OCI-LY7 (cell line): ENCODE data around the gene UBE3C. TPM values are rescaled to one million over a fixed set of nuclear protein-coding genes. Genes with fewer than 3 reads are reported as not detected.

Experiments used
- BruUV-seq: library from RNA; stranded (reverse); fragments of 400-500 nt; replicated peaks from 2 replicates; lab custom pipeline; 2021; lab: Mats Ljungman, UMichigan
- CTCF ChIA-PET: fragments of 300-600 bp; sonication (Branson Sonifier 250); formaldehyde crosslinking; loops from one replicate; lab custom pipeline; 2022; ENCODE audit warnings: antibody characterized with exemption; ENCODE audit not compliant: unreplicated experiment; lab: Charles Lee
- POLR2A ChIA-PET: fragments of 300-600 bp; sonication (Branson Sonifier 250); formaldehyde crosslinking; loops from one replicate; lab custom pipeline; 2022; ENCODE audit warnings: antibody characterized with exemption; lab: Charles Lee
- DNase-seq: peaks from one replicate; pipeline ENCODE4 v3.0.0-alpha.2; 2015; ENCODE audit warnings: low spot score
- H2AFZ ChIP-seq: fragments of 200-600 bp; sonication (generic), shearing (Covaris generic); 2 replicates; pipeline ENCODE4 v1.6.1; 2014; ENCODE audit warnings: mild to moderate bottlenecking, antibody characterized with exemption, low read length, moderate library complexity
- H3K27ac ChIP-seq: fragments of 200-600 bp; sonication (generic); 2 replicates; pipeline ENCODE4 v1.5.1; 2014; ENCODE audit warnings: mixed run types, low read depth, mild to moderate bottlenecking, moderate library complexity, low read length, inconsistent platforms; ENCODE audit not compliant: poor library complexity, severe bottlenecking
- H3K36me3 ChIP-seq: fragments of 200-600 bp; sonication (generic); 2 replicates; pipeline ENCODE4 v1.6.1; 2014; ENCODE audit warnings: mild to moderate bottlenecking, antibody characterized with exemption, low read length, moderate library complexity, mixed read lengths; ENCODE audit not compliant: insufficient read depth
- H3K4me1 ChIP-seq: fragments of 200-600 bp; sonication (generic); 2 replicates; pipeline ENCODE4 v1.5.1; 2014; ENCODE audit warnings: mild to moderate bottlenecking, low read length; ENCODE audit not compliant: insufficient read depth, poor library complexity, severe bottlenecking
- H3K4me2 ChIP-seq: fragments of 200-600 bp; sonication (generic); 2 replicates; pipeline ENCODE4 v1.6.1; 2014; ENCODE audit warnings: mild to moderate bottlenecking, low read length
- H3K4me3 ChIP-seq: fragments of 200-600 bp; sonication (generic); 2 replicates; pipeline ENCODE4 v1.5.1; 2014; ENCODE audit warnings: mild to moderate bottlenecking, low read depth, low read length; ENCODE audit not compliant: poor library complexity, severe bottlenecking
- H3K79me2 ChIP-seq: fragments of 200-600 bp; sonication (generic); 2 replicates; pipeline ENCODE4 v1.6.1; 2016; ENCODE audit warnings: low read depth, mild to moderate bottlenecking, low read length, moderate library complexity, mixed read lengths; ENCODE audit not compliant: insufficient read depth
- H3K9me2 ChIP-seq: fragments of 200-600 bp; sonication (generic); 2 replicates; pipeline ENCODE4 v1.6.1; 2016; ENCODE audit warnings: mild to moderate bottlenecking, low read length, mixed read lengths; ENCODE audit not compliant: insufficient read depth
- H3K9me3 ChIP-seq: fragments of 200-600 bp; sonication (generic); 2 replicates; pipeline ENCODE4 v1.6.1; 2014; ENCODE audit warnings: mild to moderate bottlenecking, mixed run types, low read length, mixed read lengths
- H4K20me1 ChIP-seq: fragments of 200-600 bp; sonication (generic); 2 replicates; pipeline ENCODE4 v1.6.1; 2014; ENCODE audit warnings: mild to moderate bottlenecking, antibody characterized with exemption, low read length, moderate library complexity, mixed read lengths; ENCODE audit not compliant: insufficient read depth
- CTCF ChIP-seq: fragments of 200-600 bp; sonication (generic); conservative IDR thresholded peaks from 2 replicates; pipeline ENCODE4 v1.5.1; 2014; ENCODE audit warnings: mild to moderate bottlenecking, antibody characterized with exemption, low read length, moderate library complexity, mixed read lengths
- EZH2phosphoT487 ChIP-seq: fragments of 200-600 bp; sonication (generic); IDR thresholded peaks from 2 replicates; pipeline ENCODE4 v1.6.1; 2018; ENCODE audit warnings: low read depth, borderline replicate concordance, mild to moderate bottlenecking, mixed run types, antibody characterized with exemption, low read length, moderate library complexity, mixed read lengths
- intact Hi-C: fragments of 100-400 bp; cut with micrococcal nuclease; formaldehyde crosslinking; loops from one replicate; pipeline ENCODE4 v1.10.0; 2022; ENCODE audit not compliant: unreplicated experiment
- total RNA-seq, 2 experiments: library from RNA; depleted of rRNA in 1 of 2; stranded (reverse); fragments of >200 nt in 1 of 2; shearing (Covaris generic) in 1 of 2; gene quantifications; 2 replicates each; pipeline ENCODE4 v1.2.3, GENCODE V29; 2014 to 2022

The UBE3C gene
- total RNA-seq, 2 experiments from 2014 or later: 60.4 to 66.1 TPM

- intact Hi-C loops: no loop called here
- ChIA-PET CTCF (no interaction called here), POLR2A (interaction anchor here (0.6 kb wide), 1 partner anchor 82 kb away, joined by 4 read pairs; no protein-coding TSS in a partner anchor)
- no peaks in the 10 kb centered on the region for H3K79me2 ChIP-seq
- H2AFZ ChIP-seq: no peak overlapping the region
- H3K4me2 ChIP-seq: no peak overlapping the region
- H4K20me1 ChIP-seq: no peaks in the 10 kb centered on the region; the same call in 1 of the 2 replicates
- no peaks in the 10 kb centered on the region for H3K4me1 ChIP-seq
- no peak for TF ChIP-seq CTCF
- no peak for TF ChIP-seq EZH2phosphoT487
- peaks cover 85% of the 10 kb centered on the region for H3K36me3 ChIP-seq
- TSS peak; percentile 1 for BruUV-seq
- H3K9me3 ChIP-seq: no peaks in the 10 kb centered on the region
- peak; percentile 9 for DNase-seq
- H3K4me3 ChIP-seq: no peak overlapping the region
- no peaks in the 10 kb centered on the region for H3K9me2 ChIP-seq
- no peak overlapping the region for H3K27ac ChIP-seq
Measured at GRCh38 chr7:157219154-157219553, 80.4 kb downstream of the UBE3C start.

GRCh38 chr7:157220916-157221569 lies 82.3 kb downstream of the UBE3C start:
- peaks cover 89% of the 10 kb centered on the region for H3K36me3 ChIP-seq
- TF ChIP-seq EZH2phosphoT487 (no peak), CTCF (no peak)
- no peak overlapping the region for H3K4me2 ChIP-seq
- H3K4me1 ChIP-seq: no peaks in the 10 kb centered on the region
- H3K4me3 ChIP-seq: no peak overlapping the region
- H3K9me3 ChIP-seq: no peaks in the 10 kb centered on the region
- no peak overlapping the region for H3K27ac ChIP-seq
- H3K9me2 ChIP-seq: no peaks in the 10 kb centered on the region
- CTCF ChIA-PET: no interaction called here
- no peak for DNase-seq
- POLR2A ChIA-PET: interaction anchor here (0.6 to 0.7 kb wide), 2 partner anchors 37 to 791 kb away, joined by 3 read pairs; no protein-coding TSS in a partner anchor
- intact Hi-C loops: no loop called here
- no TSS peak for BruUV-seq
- no peaks in the 10 kb centered on the region for H3K79me2 ChIP-seq
- H2AFZ ChIP-seq: no peak overlapping the region
- no peaks in the 10 kb centered on the region; the same call in 1 of the 2 replicates for H4K20me1 ChIP-seq

- Histone ChIP-seq H2AFZ (no peak overlapping the region), H3K4me2 (no peak overlapping the region), H3K79me2 (no peaks in the 10 kb centered on the region), H3K9me2 (no peaks in the 10 kb centered on the region), H3K36me3 (peaks cover 86% of the 10 kb centered on the region), H3K4me3 (no peak overlapping the region), H3K27ac (no peak overlapping the region), H3K9me3 (no peaks in the 10 kb centered on the region), H3K4me1 (no peaks in the 10 kb centered on the region), H4K20me1 (no peaks in the 10 kb centered on the region; the same call in 1 of the 2 replicates)
- BruUV-seq: no TSS peak
- intact Hi-C loops: no loop called here
- POLR2A ChIA-PET: interaction anchor here (1.0 kb wide), 1 partner anchor 23 kb away, joined by 3 read pairs; no protein-coding TSS in a partner anchor
- no peak for DNase-seq
- TF ChIP-seq EZH2phosphoT487: no peak
- no peak for TF ChIP-seq CTCF
- CTCF ChIA-PET: no interaction called here
Measured at GRCh38 chr7:157222687-157223086, 84.0 kb downstream of the UBE3C start.
